Lower leg skin (tissue), 3 donors: ENCODE results near the gene IP6K3.

Experiments
- POLR2A ChIP-seq, 2 donors: fragments of 450-650 bp; IDR thresholded peaks; one replicate each; pipeline ENCODE4 v1.6.1; 2016 to 2017; ENCODE audit warnings: antibody characterized with exemption in 2 of 2, mild to moderate bottlenecking in 1 of 2, moderate library complexity in 1 of 2
- TF ChIP-seq, protein P1 (sequence below), 3 donors: fragments of 450-650 bp; IDR thresholded peaks; one replicate each; pipeline ENCODE4 v1.5.1; 2016; ENCODE audit warnings: antibody characterized with exemption in 3 of 3, mild to moderate bottlenecking in 3 of 3, moderate library complexity in 2 of 3

- TF ChIP-seq, protein P1, sequence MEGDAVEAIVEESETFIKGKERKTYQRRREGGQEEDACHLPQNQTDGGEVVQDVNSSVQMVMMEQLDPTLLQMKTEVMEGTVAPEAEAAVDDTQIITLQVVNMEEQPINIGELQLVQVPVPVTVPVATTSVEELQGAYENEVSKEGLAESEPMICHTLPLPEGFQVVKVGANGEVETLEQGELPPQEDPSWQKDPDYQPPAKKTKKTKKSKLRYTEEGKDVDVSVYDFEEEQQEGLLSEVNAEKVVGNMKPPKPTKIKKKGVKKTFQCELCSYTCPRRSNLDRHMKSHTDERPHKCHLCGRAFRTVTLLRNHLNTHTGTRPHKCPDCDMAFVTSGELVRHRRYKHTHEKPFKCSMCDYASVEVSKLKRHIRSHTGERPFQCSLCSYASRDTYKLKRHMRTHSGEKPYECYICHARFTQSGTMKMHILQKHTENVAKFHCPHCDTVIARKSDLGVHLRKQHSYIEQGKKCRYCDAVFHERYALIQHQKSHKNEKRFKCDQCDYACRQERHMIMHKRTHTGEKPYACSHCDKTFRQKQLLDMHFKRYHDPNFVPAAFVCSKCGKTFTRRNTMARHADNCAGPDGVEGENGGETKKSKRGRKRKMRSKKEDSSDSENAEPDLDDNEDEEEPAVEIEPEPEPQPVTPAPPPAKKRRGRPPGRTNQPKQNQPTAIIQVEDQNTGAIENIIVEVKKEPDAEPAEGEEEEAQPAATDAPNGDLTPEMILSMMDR (IDR thresholded peaks at IDR 0.05), result no peak
- no peak for TF ChIP-seq POLR2A (IDR thresholded peaks at IDR 0.05)
Observed at GRCh38 chr6:33676416-33677142, 70.1 kb downstream of the IP6K3 start.
